ENCODE data around the gene HTR2C.

DNA sequence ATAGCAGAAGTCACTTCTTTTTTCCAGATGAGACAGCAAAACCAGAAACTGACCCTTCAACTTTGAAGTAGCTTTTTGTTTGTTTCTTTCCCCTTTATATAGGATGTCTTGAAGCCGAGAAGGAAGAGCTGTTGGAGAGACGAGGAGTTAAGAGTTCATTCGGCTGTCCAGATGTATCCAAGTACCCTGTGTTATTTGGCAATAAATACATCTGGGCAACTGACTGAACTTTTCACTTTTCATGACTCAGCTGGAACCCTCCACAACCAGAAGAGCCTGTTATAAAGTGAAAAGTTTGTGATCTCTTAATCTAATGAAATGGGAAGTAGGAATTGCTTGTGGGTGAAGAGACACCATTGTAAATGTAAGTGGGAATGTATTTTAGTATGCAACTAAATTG lies 131.2 kb downstream of the HTR2C start:
- TF ChIP-seq, protein P1, sequence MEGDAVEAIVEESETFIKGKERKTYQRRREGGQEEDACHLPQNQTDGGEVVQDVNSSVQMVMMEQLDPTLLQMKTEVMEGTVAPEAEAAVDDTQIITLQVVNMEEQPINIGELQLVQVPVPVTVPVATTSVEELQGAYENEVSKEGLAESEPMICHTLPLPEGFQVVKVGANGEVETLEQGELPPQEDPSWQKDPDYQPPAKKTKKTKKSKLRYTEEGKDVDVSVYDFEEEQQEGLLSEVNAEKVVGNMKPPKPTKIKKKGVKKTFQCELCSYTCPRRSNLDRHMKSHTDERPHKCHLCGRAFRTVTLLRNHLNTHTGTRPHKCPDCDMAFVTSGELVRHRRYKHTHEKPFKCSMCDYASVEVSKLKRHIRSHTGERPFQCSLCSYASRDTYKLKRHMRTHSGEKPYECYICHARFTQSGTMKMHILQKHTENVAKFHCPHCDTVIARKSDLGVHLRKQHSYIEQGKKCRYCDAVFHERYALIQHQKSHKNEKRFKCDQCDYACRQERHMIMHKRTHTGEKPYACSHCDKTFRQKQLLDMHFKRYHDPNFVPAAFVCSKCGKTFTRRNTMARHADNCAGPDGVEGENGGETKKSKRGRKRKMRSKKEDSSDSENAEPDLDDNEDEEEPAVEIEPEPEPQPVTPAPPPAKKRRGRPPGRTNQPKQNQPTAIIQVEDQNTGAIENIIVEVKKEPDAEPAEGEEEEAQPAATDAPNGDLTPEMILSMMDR (conservative IDR thresholded peaks at IDR 0.05; ENCODE audit: low read depth, low read length) = no peak
- no peak for TF ChIP-seq CHD1 (IDR thresholded peaks at IDR 0.05; ENCODE audit: low read depth, low read length)
- TF ChIP-seq POLR2A (IDR thresholded peaks at IDR 0.05; ENCODE audit: low read depth, low read length) = no peak
- TF ChIP-seq, protein P2, sequence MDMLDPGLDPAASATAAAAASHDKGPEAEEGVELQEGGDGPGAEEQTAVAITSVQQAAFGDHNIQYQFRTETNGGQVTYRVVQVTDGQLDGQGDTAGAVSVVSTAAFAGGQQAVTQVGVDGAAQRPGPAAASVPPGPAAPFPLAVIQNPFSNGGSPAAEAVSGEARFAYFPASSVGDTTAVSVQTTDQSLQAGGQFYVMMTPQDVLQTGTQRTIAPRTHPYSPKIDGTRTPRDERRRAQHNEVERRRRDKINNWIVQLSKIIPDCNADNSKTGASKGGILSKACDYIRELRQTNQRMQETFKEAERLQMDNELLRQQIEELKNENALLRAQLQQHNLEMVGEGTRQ (IDR thresholded peaks at IDR 0.05; ENCODE audit: low read depth, low read length) = no peak
- no peak for TF ChIP-seq RCOR1 (IDR thresholded peaks at IDR 0.05; ENCODE audit: insufficient replicate concordance, low read length)
- TF ChIP-seq RAD21 (IDR thresholded peaks at IDR 0.05; ENCODE audit: low read length) = no peak
- TF ChIP-seq CEBPB (IDR thresholded peaks at IDR 0.05; ENCODE audit: low read depth, low read length) = no peak
- no peak for TF ChIP-seq MAFK (IDR thresholded peaks at IDR 0.05; ENCODE audit: low read depth, low read length)
